T-cell (primary cell): ENCODE measurements around the gene LEUTX. TPM values are rescaled to one million over a fixed set of nuclear protein-coding genes. Genes with fewer than 3 reads are reported as not detected.

ENCODE experiments used
- total RNA-seq, 35 experiments: library from RNA in 6 of 35; stranded (reverse) in 6 of 35; fragments of 120-200 nt in 1 of 35; gene quantifications; one replicate each; pipeline versions ENCODE4 v1.2.1 to v1.2.4 and lab custom pipeline; 2013 to 2026

Gene LEUTX
- total RNA-seq, 5 donors from 2014 or later (not counting 1 experiment from before 2014, with no cell fraction given): not detected

Other genes starting within 250 kb of the LEUTX start
- 1 to 10 TPM; 4.1 to 6.3 (median 5.8) TPM for gene EID2B, start 246.0 kb upstream of the LEUTX start, total RNA-seq
- 10 to 100 TPM; 14.4 to 21.9 (median 19.8) TPM for gene EID2, start 238.7 kb upstream of the LEUTX start, total RNA-seq
- gene LGALS13, start 176.3 kb upstream of the LEUTX start, total RNA-seq: not detected
- not detected for gene LGALS16, start 122.9 kb upstream of the LEUTX start, total RNA-seq
- 1 to 10 TPM in 1 of 5 donors, under 1 TPM in 1, not detected in 3; 0.49 to 1.2 TPM for gene LGALS14, start 74.4 kb upstream of the LEUTX start, total RNA-seq
- 1 to 10 TPM in 3 of 5 donors, under 1 TPM in 1, not detected in 1; 0.72 to 2.8 (median 1.4) TPM for gene CLC, start 40.8 kb upstream of the LEUTX start, total RNA-seq
- gene DYRK1B, start 55.3 kb downstream of the LEUTX start, total RNA-seq: 10 to 100 TPM; 18.9 to 38.4 (median 28.0) TPM
- 100 to 1,000 TPM; 291 to 348 (median 299) TPM for gene FBL, start 67.5 kb downstream of the LEUTX start, total RNA-seq
- gene FCGBP, start 155.8 kb downstream of the LEUTX start, total RNA-seq: 10 to 100 TPM; 12.6 to 88.0 (median 43.3) TPM
- 10 to 100 TPM; 58.5 to 80.0 (median 59.6) TPM for gene PSMC4, start 192.3 kb downstream of the LEUTX start, total RNA-seq
- 10 to 100 TPM in 3 of 5 donors, 1 to 10 TPM in 2; 5.9 to 18.0 (median 12.9) TPM for gene ZNF546, start 218.2 kb downstream of the LEUTX start, total RNA-seq